Type B pancreatic cell (in vitro differentiated cells): Measurements from ENCODE around the gene KRR1. TPM values are rescaled to one million over a fixed set of nuclear protein-coding genes. Genes with fewer than 3 reads are reported as not detected.
A peak's percentile ranks its signal among the peaks of the same experiment; 100 is the strongest.

Source experiments
- DNase-seq: peaks from one replicate; pipeline ENCODE4 v3.0.0; 2021; ENCODE audit warnings: mixed read lengths; ENCODE audit not compliant: unreplicated experiment; ENCODE audit errors: extremely low spot score
- H3K27ac Mint-ChIP-seq: 2 replicates; pipeline ENCODE4 v1.8.0; 2021; ENCODE audit warnings: mild to moderate bottlenecking, mixed read lengths
- H3K27me3 Mint-ChIP-seq: 2 replicates; pipeline ENCODE4 v1.8.0; 2021; ENCODE audit warnings: mixed read lengths
- H3K36me3 Mint-ChIP-seq: 2 replicates; pipeline ENCODE4 v1.8.0; 2021; ENCODE audit warnings: mixed read lengths
- H3K4me1 Mint-ChIP-seq: one replicate; pipeline ENCODE4 v1.8.0; 2021; ENCODE audit warnings: mixed read lengths; ENCODE audit not compliant: unreplicated experiment
- H3K4me3 Mint-ChIP-seq: 2 replicates; pipeline ENCODE4 v1.8.0; 2021; ENCODE audit warnings: mild to moderate bottlenecking, mixed read lengths
- H3K9me3 Mint-ChIP-seq: 2 replicates; pipeline ENCODE4 v1.8.0; 2021; ENCODE audit warnings: mixed read lengths
- CTCF ChIP-seq: fragments of 200-600 bp; sonication (generic); conservative IDR thresholded peaks from 2 replicates; pipeline ENCODE4 v1.5.0; 2021; ENCODE audit warnings: antibody characterized with exemption, mild to moderate bottlenecking
- total RNA-seq: library from RNA; stranded (reverse); gene quantifications from 2 replicates; pipeline ENCODE4 v1.2.1, GENCODE V29; 2021; ENCODE audit warnings: low replicate concordance

The KRR1 gene
- total RNA-seq, 1 donor from 2014 or later, result 66.9 TPM

- Mint-ChIP-seq H3K27ac (peak overlapping the region; percentile 61), H3K4me3 (no peak overlapping the region), H3K27me3 (no peaks in the 10 kb centered on the region), H3K4me1 (peaks cover 20% of the 10 kb centered on the region), H3K9me3 (no peaks in the 10 kb centered on the region), H3K36me3 (peaks cover 8% of the 10 kb centered on the region)
- DNase-seq, result no peak
- no peak for TF ChIP-seq CTCF
Observed at GRCh38 chr12:75507086-75507485, 4.3 kb downstream of the KRR1 start.

GRCh38 chr12:75505706-75506312 lies 5.6 kb downstream of the KRR1 start:
- H3K36me3 Mint-ChIP-seq, result peaks cover 8% of the 10 kb centered on the region
- H3K9me3 Mint-ChIP-seq, result no peaks in the 10 kb centered on the region
- DNase-seq, result no peak
- peak overlapping the region; percentile 1 for H3K4me3 Mint-ChIP-seq
- TF ChIP-seq CTCF, result peak; percentile 81
- no peaks in the 10 kb centered on the region for H3K27me3 Mint-ChIP-seq
- H3K27ac Mint-ChIP-seq, result no peak overlapping the region
- peaks cover 15% of the 10 kb centered on the region for H3K4me1 Mint-ChIP-seq

GRCh38 chr12:75503866-75504265 lies 7.5 kb downstream of the KRR1 start:
- H3K36me3 Mint-ChIP-seq, result peaks cover 11% of the 10 kb centered on the region
- no peak overlapping the region for H3K4me3 Mint-ChIP-seq
- H3K27ac Mint-ChIP-seq, result no peak overlapping the region
- no peak for DNase-seq
- H3K4me1 Mint-ChIP-seq, result peaks cover 4% of the 10 kb centered on the region
- TF ChIP-seq CTCF, result no peak
- H3K9me3 Mint-ChIP-seq, result no peaks in the 10 kb centered on the region
- no peaks in the 10 kb centered on the region for H3K27me3 Mint-ChIP-seq

GRCh38 chr12:75503459-75503858 lies 8.0 kb downstream of the KRR1 start:
- H3K36me3 Mint-ChIP-seq, result peaks cover 11% of the 10 kb centered on the region
- no peak for TF ChIP-seq CTCF

GRCh38 chr12:75491169-75491568 lies 20.2 kb downstream of the KRR1 start:
- Mint-ChIP-seq H3K36me3 (no peaks in the 10 kb centered on the region), H3K4me3 (no peak overlapping the region), H3K27me3 (no peaks in the 10 kb centered on the region), H3K9me3 (no peaks in the 10 kb centered on the region), H3K27ac (no peak overlapping the region), H3K4me1 (peaks cover 8% of the 10 kb centered on the region)
- no peak for TF ChIP-seq CTCF
- no peak for DNase-seq

More at GRCh38 chr12:75503459-75503858, 8.0 kb downstream of the KRR1 start:
- Mint-ChIP-seq H3K27me3 (no peaks in the 10 kb centered on the region), H3K9me3 (no peaks in the 10 kb centered on the region), H3K27ac (no peak overlapping the region), H3K4me3 (no peak overlapping the region), H3K4me1 (peaks cover 4% of the 10 kb centered on the region)
- no peak for DNase-seq
